ENCODE data around the gene COPS7A. TPM values are rescaled to one million over a fixed set of nuclear protein-coding genes. Genes with fewer than 3 reads are reported as not detected.
"Not testable (repeated sequence)": the region's sequence is repeated elsewhere in the genome, so short reads cannot be mapped to it uniquely, and the experiment has no call there.

The COPS7A gene
- total RNA-seq, 1 experiment from 2014 or later, result 88.7 TPM

- no TSS peak for BruUV-seq (replicated peaks)
- DNase-seq, result no peak
- Histone ChIP-seq H3K4me2 (no peak overlapping the region), H4K20me1 (ENCODE audit: insufficient read depth) (no peaks in the 10 kb centered on the region), H3K36me3 (ENCODE audit: low read depth) (no peaks in the 10 kb centered on the region), H3F3A (ENCODE audit: insufficient read depth, low read depth) (no peaks in the 10 kb centered on the region; the same call in 1 of the 2 replicates), H3K27ac (no peak overlapping the region), H3K9me2 (ENCODE audit: insufficient read depth) (no peaks in the 10 kb centered on the region), H3K27me3 (ENCODE audit: insufficient read depth, low read depth) (peaks cover 9% of the 10 kb centered on the region), H3K4me1 (replicated peaks; ENCODE audit: insufficient read depth) (no peaks in the 10 kb centered on the region), H2AFZ (no peak overlapping the region), H3K9me3 (ENCODE audit: insufficient read depth, low read depth) (no peaks in the 10 kb centered on the region), H3K79me2 (ENCODE audit: low read depth) (no peaks in the 10 kb centered on the region), H3K4me3 (no peak overlapping the region)
- CTCF ChIA-PET, result no interaction called here
- TF ChIP-seq EZH2 (IDR thresholded peaks at IDR 0.05; ENCODE audit: low read depth), result no peak
- no peak for TF ChIP-seq CTCF (conservative IDR thresholded peaks at IDR 0.05)
- POLR2A ChIA-PET (ENCODE audit: unreplicated experiment), result interaction anchor here (0.7 kb wide), 1 partner anchor 624 kb away, joined by 3 read pairs; no protein-coding TSS in a partner anchor
- intact Hi-C loops (cut with micrococcal nuclease; ENCODE audit: unreplicated experiment), result no loop called here
Observed at GRCh38 chr12:6708960-6709394, 14.9 kb upstream of the COPS7A start.

- BruUV-seq (replicated peaks); H3K4me1 ChIP-seq (replicated peaks; ENCODE audit: insufficient read depth); H4K20me1 ChIP-seq (ENCODE audit: insufficient read depth); DNase-seq; H3F3A ChIP-seq (ENCODE audit: insufficient read depth, low read depth); H3K27ac ChIP-seq; H3K4me3 ChIP-seq; H3K36me3 ChIP-seq (ENCODE audit: low read depth); H3K27me3 ChIP-seq (ENCODE audit: insufficient read depth, low read depth); intact Hi-C loops (cut with micrococcal nuclease; ENCODE audit: unreplicated experiment); H2AFZ ChIP-seq; H3K4me2 ChIP-seq; POLR2A ChIA-PET (ENCODE audit: unreplicated experiment); H3K9me3 ChIP-seq (ENCODE audit: insufficient read depth, low read depth); H3K79me2 ChIP-seq (ENCODE audit: low read depth); H3K9me2 ChIP-seq (ENCODE audit: insufficient read depth): not testable (repeated sequence)
- CTCF ChIA-PET, result interaction anchor here (0.7 kb wide), 1 partner anchor 104 kb away, joined by 3 read pairs; no protein-coding TSS in a partner anchor
Observed at GRCh38 chr12:6716031-6716873, 7.6 kb upstream of the COPS7A start.

GRCh38 chr12:6716874-6717437, 6.9 kb upstream of the COPS7A start:
- intact Hi-C loops (cut with micrococcal nuclease; ENCODE audit: unreplicated experiment), result no loop called here
- Histone ChIP-seq H3K9me2 (ENCODE audit: insufficient read depth) (no peaks in the 10 kb centered on the region), H3K4me1 (replicated peaks; ENCODE audit: insufficient read depth) (no peaks in the 10 kb centered on the region), H3K27ac (no peak overlapping the region), H3K36me3 (ENCODE audit: low read depth) (no peaks in the 10 kb centered on the region), H3K4me2 (no peak overlapping the region), H3F3A (ENCODE audit: insufficient read depth, low read depth) (no peaks in the 10 kb centered on the region), H2AFZ (no peak overlapping the region), H3K4me3 (no peak overlapping the region), H3K27me3 (ENCODE audit: insufficient read depth, low read depth) (no peaks in the 10 kb centered on the region), H3K9me3 (ENCODE audit: insufficient read depth, low read depth) (no peaks in the 10 kb centered on the region), H4K20me1 (ENCODE audit: insufficient read depth) (no peaks in the 10 kb centered on the region), H3K79me2 (ENCODE audit: low read depth) (no peaks in the 10 kb centered on the region)
- BruUV-seq (replicated peaks), result TSS peak; percentile 91
- DNase-seq, result no peak
- ChIA-PET POLR2A (ENCODE audit: unreplicated experiment) (no interaction called here), CTCF (interaction anchor here (0.7 kb wide), 1 partner anchor 104 kb away, joined by 3 read pairs; no protein-coding TSS in a partner anchor)
- TF ChIP-seq EZH2 (IDR thresholded peaks at IDR 0.05; ENCODE audit: low read depth) (no peak), CTCF (conservative IDR thresholded peaks at IDR 0.05) (no peak)
